GM12865 (cell line): ENCODE results near the gene IL17D.

ENCODE experiments used
- DNase-seq: peaks from one replicate; pipeline ENCODE4 v3.0.0; 2010; ENCODE audit warnings: low read depth
- H3K4me3 ChIP-seq: 2 replicates; pipeline ENCODE4 v1.5.1; 2011; ENCODE audit warnings: mild to moderate bottlenecking, low read depth, low read length, control low read depth
- CTCF ChIP-seq: IDR thresholded peaks from 2 replicates; pipeline ENCODE4 v1.5.1; 2011; ENCODE audit warnings: low read length, control low read depth, low read depth, inconsistent platforms; ENCODE audit not compliant: insufficient read depth; ENCODE audit errors: missing control alignments

The IL17D gene

GRCh38 chr13:20718958-20719566 is 15.6 kb downstream of the IL17D start:
- no peak for TF ChIP-seq CTCF
- no peak for DNase-seq
- H3K4me3 ChIP-seq = no peak overlapping the region

- no peak for DNase-seq
- no peak for TF ChIP-seq CTCF
- H3K4me3 ChIP-seq = no peak overlapping the region
These were observed 16.3 kb downstream of the IL17D start for GRCh38 chr13:20719783-20720182.

GRCh38 chr13:20720499-20720898 is 17.0 kb downstream of the IL17D start:
- DNase-seq = no peak
- no peak overlapping the region for H3K4me3 ChIP-seq
- TF ChIP-seq CTCF = no peak

- no peak for TF ChIP-seq CTCF
- H3K4me3 ChIP-seq = no peak overlapping the region
- DNase-seq = no peak
These were observed 17.6 kb downstream of the IL17D start for GRCh38 chr13:20721058-20721453.

GRCh38 chr13:20721454-20722357 is 18.2 kb downstream of the IL17D start:
- no peak for TF ChIP-seq CTCF
- no peak overlapping the region for H3K4me3 ChIP-seq
- DNase-seq = no peak

GRCh38 chr13:20727856-20728255 is 24.4 kb downstream of the IL17D start:
- no peak overlapping the region for H3K4me3 ChIP-seq
- DNase-seq = no peak
- no peak for TF ChIP-seq CTCF
